ENCODE measurements around the gene PLEKHM2.

Gene PLEKHM2

GRCh38 chr1:15730423-15730822 is 46.3 kb downstream of the PLEKHM2 start:
- H3K36me3 ChIP-seq (ENCODE audit: control insufficient read depth, insufficient read depth, low read length), result peaks cover 66% of the 10 kb centered on the region

GRCh38 chr1:15730936-15731335 is 46.8 kb downstream of the PLEKHM2 start:
- TF ChIP-seq CTCF (IDR thresholded peaks at IDR 0.05; ENCODE audit: insufficient read depth, low read length, poor library complexity, severe bottlenecking), result no peak
- Histone ChIP-seq H3K36me3 (ENCODE audit: control insufficient read depth, insufficient read depth, low read length) (peaks cover 62% of the 10 kb centered on the region), H3K27me3 (replicated peaks; ENCODE audit: control insufficient read depth, insufficient read depth, low read length) (no peaks in the 10 kb centered on the region), H3K4me3 (replicated peaks; ENCODE audit: low read depth, low read length) (no peak overlapping the region)
- DNase-seq (ENCODE audit: extremely low read depth, insufficient read length), result no peak

More at GRCh38 chr1:15730423-15730822, 46.3 kb downstream of the PLEKHM2 start:
- no peak for DNase-seq (ENCODE audit: extremely low read depth, insufficient read length)
- TF ChIP-seq CTCF (IDR thresholded peaks at IDR 0.05; ENCODE audit: insufficient read depth, low read length, poor library complexity, severe bottlenecking), result no peak
- Histone ChIP-seq H3K27me3 (replicated peaks; ENCODE audit: control insufficient read depth, insufficient read depth, low read length) (no peaks in the 10 kb centered on the region), H3K4me3 (replicated peaks; ENCODE audit: low read depth, low read length) (no peak overlapping the region)

GRCh38 chr1:15731735-15732685 is 47.9 kb downstream of the PLEKHM2 start:
- TF ChIP-seq CTCF (IDR thresholded peaks at IDR 0.05; ENCODE audit: insufficient read depth, low read length, poor library complexity, severe bottlenecking), result no peak
- peaks cover 54% of the 10 kb centered on the region for H3K36me3 ChIP-seq (ENCODE audit: control insufficient read depth, insufficient read depth, low read length)
- H3K27me3 ChIP-seq (replicated peaks; ENCODE audit: control insufficient read depth, insufficient read depth, low read length), result no peaks in the 10 kb centered on the region
- no peak for DNase-seq (ENCODE audit: extremely low read depth, insufficient read length)
- H3K4me3 ChIP-seq (replicated peaks; ENCODE audit: low read depth, low read length), result no peak overlapping the region

GRCh38 chr1:15732686-15733081 is 48.6 kb downstream of the PLEKHM2 start:
- no peak for TF ChIP-seq CTCF (IDR thresholded peaks at IDR 0.05; ENCODE audit: insufficient read depth, low read length, poor library complexity, severe bottlenecking)
- no peak overlapping the region for H3K4me3 ChIP-seq (replicated peaks; ENCODE audit: low read depth, low read length)
- H3K36me3 ChIP-seq (ENCODE audit: control insufficient read depth, insufficient read depth, low read length), result peaks cover 47% of the 10 kb centered on the region
- H3K27me3 ChIP-seq (replicated peaks; ENCODE audit: control insufficient read depth, insufficient read depth, low read length), result no peaks in the 10 kb centered on the region
- DNase-seq (ENCODE audit: extremely low read depth, insufficient read length), result no peak

GRCh38 chr1:15733218-15733725 is 49.2 kb downstream of the PLEKHM2 start:
- Histone ChIP-seq H3K27me3 (replicated peaks; ENCODE audit: control insufficient read depth, insufficient read depth, low read length) (no peaks in the 10 kb centered on the region), H3K4me3 (replicated peaks; ENCODE audit: low read depth, low read length) (no peak overlapping the region), H3K36me3 (ENCODE audit: control insufficient read depth, insufficient read depth, low read length) (peaks cover 43% of the 10 kb centered on the region)
- DNase-seq (ENCODE audit: extremely low read depth, insufficient read length), result no peak
- no peak for TF ChIP-seq CTCF (IDR thresholded peaks at IDR 0.05; ENCODE audit: insufficient read depth, low read length, poor library complexity, severe bottlenecking)

Measured in GM06990 (cell line).